ENCODE measurements around the gene VWA7.

The VWA7 gene

DNA sequence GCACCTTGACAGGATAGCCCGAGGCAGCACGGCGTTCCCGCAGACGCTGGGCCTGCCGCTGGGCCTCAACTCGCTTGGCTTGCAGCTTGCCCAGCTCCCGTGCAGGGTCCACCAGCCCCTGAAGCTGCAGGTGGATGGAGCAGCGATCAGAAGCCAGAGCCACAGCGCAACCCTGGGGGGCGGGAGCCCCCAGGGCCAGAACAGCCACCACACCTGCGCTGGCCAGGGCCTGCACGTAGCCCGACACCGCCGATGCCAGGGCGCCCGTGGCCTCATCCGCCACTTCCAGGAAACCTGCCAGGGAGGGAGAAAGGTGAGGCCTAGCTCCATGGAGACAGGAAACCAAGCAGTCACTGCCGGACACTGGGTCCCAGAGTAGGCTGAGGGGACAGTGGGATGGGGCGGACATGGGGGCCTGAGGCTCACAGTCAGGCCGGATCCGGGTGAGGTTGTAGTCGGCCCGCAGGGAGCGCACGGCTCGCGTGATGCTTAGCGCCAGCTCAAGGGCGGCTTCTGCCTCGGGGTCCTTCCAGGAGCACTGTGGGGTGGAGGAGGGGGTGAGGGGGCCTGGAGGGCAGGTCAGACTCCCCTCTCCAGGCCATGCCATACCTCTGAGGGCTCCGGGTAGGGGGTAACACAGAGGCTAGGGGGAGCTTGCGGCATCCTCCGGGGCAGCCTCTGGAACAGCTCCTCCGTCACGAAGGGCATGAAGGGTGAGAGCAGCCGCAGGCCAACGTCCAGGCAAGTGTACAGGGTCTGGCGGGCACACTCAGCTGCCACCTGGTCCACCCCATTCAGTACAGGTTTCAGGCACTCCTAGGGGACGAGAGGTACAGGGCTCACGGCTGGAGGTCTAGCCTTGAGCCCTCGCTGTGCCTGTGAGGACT, 2.1 kb upstream of the VWA7 start:
- H3K27me3 ChIP-seq (ENCODE audit: insufficient read depth, insufficient read length): no peaks in the 10 kb centered on the region
- peaks cover 3% of the 10 kb centered on the region for H3K4me1 ChIP-seq (ENCODE audit: insufficient read depth, insufficient read length)
- no peaks in the 10 kb centered on the region for H3K9me3 ChIP-seq (ENCODE audit: insufficient read depth, low read length)
- peaks cover 72% of the 10 kb centered on the region for H3K36me3 ChIP-seq (ENCODE audit: insufficient read depth, insufficient read length, low read length)
- no peak overlapping the region for H3K4me3 ChIP-seq (ENCODE audit: insufficient read length, low read depth)
- H3K9ac ChIP-seq (ENCODE audit: insufficient read length, low read depth): no peak overlapping the region
- no peak for DNase-seq (ENCODE audit: low read depth, low spot score)
- TF ChIP-seq YY1 (IDR thresholded peaks at IDR 0.05; ENCODE audit: insufficient read depth, insufficient read length) (no peak), ZNF274 (IDR thresholded peaks at IDR 0.05; ENCODE audit: low read depth, low read length) (no peak), SUZ12 (IDR thresholded peaks at IDR 0.05; ENCODE audit: extremely low read depth, insufficient read depth, insufficient read length) (no peak)

DNA sequence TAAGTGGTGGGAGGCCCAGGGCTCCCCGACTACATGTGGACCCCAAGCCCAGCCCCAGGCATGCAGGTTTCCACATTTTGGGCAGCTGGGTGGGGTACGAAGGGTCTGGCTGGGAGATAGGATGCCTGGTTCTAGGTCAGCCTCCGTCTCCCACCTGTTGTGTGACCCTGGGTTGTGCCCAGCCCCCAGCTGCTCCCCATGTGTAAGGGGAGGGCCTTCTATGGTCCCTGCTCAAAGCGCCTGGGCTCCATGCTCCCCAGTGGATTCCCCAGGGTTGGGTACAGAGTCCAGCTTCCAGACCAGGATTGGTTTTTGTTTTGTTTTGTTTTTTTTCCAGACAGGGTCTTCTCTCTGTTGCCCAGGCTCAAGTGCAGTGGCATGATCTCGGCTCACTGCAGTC, 1.1 kb upstream of the VWA7 start:
- TF ChIP-seq SUZ12 (IDR thresholded peaks at IDR 0.05; ENCODE audit: extremely low read depth, insufficient read depth, insufficient read length): no peak
- Histone ChIP-seq H3K4me3 (ENCODE audit: insufficient read length, low read depth) (no peak overlapping the region), H3K36me3 (ENCODE audit: insufficient read depth, insufficient read length, low read length) (peaks cover 62% of the 10 kb centered on the region), H3K4me1 (ENCODE audit: insufficient read depth, insufficient read length) (peaks cover 3% of the 10 kb centered on the region), H3K9me3 (ENCODE audit: insufficient read depth, low read length) (no peaks in the 10 kb centered on the region), H3K27me3 (ENCODE audit: insufficient read depth, insufficient read length) (no peaks in the 10 kb centered on the region), H3K9ac (ENCODE audit: insufficient read length, low read depth) (no peak overlapping the region)
- no peak for DNase-seq (ENCODE audit: low read depth, low spot score)

DNA sequence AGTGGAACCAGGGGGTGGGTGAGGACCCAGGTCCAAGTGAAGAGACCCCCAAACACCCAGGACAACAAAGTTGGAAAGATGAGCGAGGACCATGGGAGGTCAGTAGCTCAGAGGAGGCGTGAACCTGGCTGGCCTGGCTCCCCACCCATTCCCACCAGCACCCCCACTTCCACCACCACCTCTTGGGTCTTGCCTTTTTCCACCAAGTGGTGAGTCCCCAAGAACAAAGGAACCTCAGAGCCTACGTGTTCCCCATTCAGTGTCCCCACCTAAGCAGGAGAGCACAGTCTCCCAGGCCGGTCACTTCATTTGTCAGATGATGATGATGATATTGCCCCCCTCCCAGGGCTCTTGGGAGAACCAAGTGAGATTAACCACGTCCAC, 531 bp upstream of the VWA7 start:
- Histone ChIP-seq H3K36me3 (ENCODE audit: insufficient read depth, insufficient read length, low read length) (peaks cover 57% of the 10 kb centered on the region), H3K9me3 (ENCODE audit: insufficient read depth, low read length) (no peaks in the 10 kb centered on the region), H3K9ac (ENCODE audit: insufficient read length, low read depth) (no peak overlapping the region), H3K27me3 (ENCODE audit: insufficient read depth, insufficient read length) (no peaks in the 10 kb centered on the region), H3K4me3 (ENCODE audit: insufficient read length, low read depth) (no peak overlapping the region), H3K4me1 (ENCODE audit: insufficient read depth, insufficient read length) (peaks cover 3% of the 10 kb centered on the region)
- TF ChIP-seq YY1 (IDR thresholded peaks at IDR 0.05; ENCODE audit: insufficient read depth, insufficient read length) (no peak), ZNF274 (IDR thresholded peaks at IDR 0.05; ENCODE audit: low read depth, low read length) (no peak)
- no peak for DNase-seq (ENCODE audit: low read depth, low spot score)

DNA sequence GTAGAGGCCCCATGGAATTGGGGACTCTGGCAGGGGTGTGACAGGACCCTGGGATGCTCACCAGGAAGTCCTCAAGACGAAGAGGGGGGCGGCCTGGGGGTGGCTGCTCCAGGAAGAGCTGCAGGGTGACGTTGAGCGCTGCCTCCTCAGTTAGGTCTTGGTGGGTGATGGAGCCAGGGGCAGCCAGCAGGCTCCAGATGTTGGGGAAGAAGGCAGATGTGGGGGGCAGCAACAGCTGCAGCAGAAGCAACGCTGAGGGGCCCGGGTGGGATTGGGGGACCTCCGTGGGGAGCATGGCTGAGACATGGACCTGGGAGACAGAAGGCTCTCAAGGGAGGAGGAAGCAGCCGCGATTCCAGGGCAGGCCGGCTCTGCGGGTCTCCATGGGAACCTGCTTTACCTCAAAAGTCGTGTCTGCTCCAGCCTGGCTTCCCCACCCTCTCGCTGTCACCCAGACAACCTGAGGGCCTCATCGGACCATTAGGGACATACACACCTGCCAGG, 591 bp downstream of the VWA7 start:
- TF ChIP-seq YY1 (IDR thresholded peaks at IDR 0.05; ENCODE audit: insufficient read depth, insufficient read length): no peak
- no peak for TF ChIP-seq SUZ12 (IDR thresholded peaks at IDR 0.05; ENCODE audit: extremely low read depth, insufficient read depth, insufficient read length)
- TF ChIP-seq ZNF274 (IDR thresholded peaks at IDR 0.05; ENCODE audit: low read depth, low read length): no peak
- Histone ChIP-seq H3K4me3 (ENCODE audit: insufficient read length, low read depth) (no peak overlapping the region), H3K27me3 (ENCODE audit: insufficient read depth, insufficient read length) (no peaks in the 10 kb centered on the region), H3K9me3 (ENCODE audit: insufficient read depth, low read length) (no peaks in the 10 kb centered on the region), H3K4me1 (ENCODE audit: insufficient read depth, insufficient read length) (peaks cover 3% of the 10 kb centered on the region), H3K36me3 (ENCODE audit: insufficient read depth, insufficient read length, low read length) (peaks cover 46% of the 10 kb centered on the region), H3K9ac (ENCODE audit: insufficient read length, low read depth) (no peak overlapping the region)
- no peak for DNase-seq (ENCODE audit: low read depth, low spot score)

DNA sequence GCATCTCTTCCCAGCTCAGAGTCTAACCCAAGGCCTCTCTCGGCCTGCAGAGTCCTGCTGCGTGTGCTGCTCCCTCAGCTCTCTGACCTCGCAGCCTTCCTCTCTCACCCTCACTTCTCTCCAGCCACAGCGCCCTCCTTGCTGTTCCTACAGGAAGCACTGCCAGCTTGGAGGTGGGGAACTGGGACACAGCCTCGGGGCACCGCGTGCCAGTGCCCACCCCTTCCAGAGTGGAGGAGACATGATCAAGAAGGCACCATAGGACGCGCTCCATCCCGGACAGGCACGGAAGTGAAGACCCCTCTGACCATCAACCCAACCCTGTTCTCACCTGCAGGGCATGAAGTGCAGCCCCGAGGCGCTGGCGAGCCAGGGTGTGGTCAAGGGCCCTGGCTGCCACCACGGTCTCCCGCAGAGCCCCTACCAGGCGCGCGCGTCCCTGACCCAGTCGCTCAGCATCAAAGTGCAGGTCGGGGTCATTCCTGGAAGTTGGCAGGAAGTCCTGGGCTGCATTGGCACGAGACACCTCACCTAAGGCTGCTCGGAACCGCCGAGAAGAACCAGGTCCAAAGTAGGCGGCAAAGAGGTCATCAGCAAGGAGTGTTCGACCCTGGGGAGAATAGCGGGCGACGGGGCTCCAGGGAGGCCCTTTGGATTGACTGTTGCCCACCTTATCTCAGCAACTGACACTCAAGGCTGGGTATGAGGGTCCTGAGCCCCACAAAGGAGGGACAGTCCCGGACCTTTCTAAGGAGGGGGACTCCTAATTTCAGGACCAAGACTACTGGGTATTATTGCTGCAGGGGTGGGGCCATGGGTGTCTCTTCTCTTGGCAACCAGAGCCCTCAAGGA, 1.3 kb downstream of the VWA7 start:
- H3K9ac ChIP-seq (ENCODE audit: insufficient read length, low read depth): no peak overlapping the region
- H3K4me1 ChIP-seq (ENCODE audit: insufficient read depth, insufficient read length): peaks cover 3% of the 10 kb centered on the region
- H3K4me3 ChIP-seq (ENCODE audit: insufficient read length, low read depth): no peak overlapping the region
- TF ChIP-seq SUZ12 (IDR thresholded peaks at IDR 0.05; ENCODE audit: extremely low read depth, insufficient read depth, insufficient read length) (no peak), YY1 (IDR thresholded peaks at IDR 0.05; ENCODE audit: insufficient read depth, insufficient read length) (no peak), ZNF274 (IDR thresholded peaks at IDR 0.05; ENCODE audit: low read depth, low read length) (no peak)
- H3K36me3 ChIP-seq (ENCODE audit: insufficient read depth, insufficient read length, low read length): peaks cover 39% of the 10 kb centered on the region
- H3K27me3 ChIP-seq (ENCODE audit: insufficient read depth, insufficient read length): no peaks in the 10 kb centered on the region
- no peak for DNase-seq (ENCODE audit: low read depth, low spot score)
- no peaks in the 10 kb centered on the region for H3K9me3 ChIP-seq (ENCODE audit: insufficient read depth, low read length)

DNA sequence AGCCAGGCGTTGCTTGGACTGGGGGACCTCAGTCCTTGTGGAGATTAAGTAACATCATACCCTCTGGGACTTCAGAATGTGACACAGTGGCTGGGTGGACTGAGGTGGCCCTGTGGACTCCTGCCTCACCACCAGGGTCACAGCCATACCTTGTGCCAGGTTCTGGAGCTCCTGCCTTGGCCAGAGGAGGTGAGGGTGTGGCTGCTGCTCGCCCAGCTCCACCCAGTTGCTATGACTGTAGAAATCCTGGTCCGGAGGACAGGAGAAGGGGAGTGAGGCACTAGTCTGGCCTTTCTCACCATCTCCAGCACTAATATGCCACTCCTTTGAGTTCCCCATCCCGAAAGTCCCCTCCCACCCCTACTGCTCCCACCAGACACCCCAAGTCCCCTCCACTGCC, 1.9 kb downstream of the VWA7 start:
- Histone ChIP-seq H3K27me3 (ENCODE audit: insufficient read depth, insufficient read length) (no peaks in the 10 kb centered on the region), H3K4me1 (ENCODE audit: insufficient read depth, insufficient read length) (peaks cover 3% of the 10 kb centered on the region), H3K36me3 (ENCODE audit: insufficient read depth, insufficient read length, low read length) (peaks cover 32% of the 10 kb centered on the region), H3K4me3 (ENCODE audit: insufficient read length, low read depth) (no peak overlapping the region), H3K9me3 (ENCODE audit: insufficient read depth, low read length) (no peaks in the 10 kb centered on the region), H3K9ac (ENCODE audit: insufficient read length, low read depth) (no peak overlapping the region)
- no peak for TF ChIP-seq YY1 (IDR thresholded peaks at IDR 0.05; ENCODE audit: insufficient read depth, insufficient read length)
- no peak for TF ChIP-seq SUZ12 (IDR thresholded peaks at IDR 0.05; ENCODE audit: extremely low read depth, insufficient read depth, insufficient read length)
- no peak for TF ChIP-seq ZNF274 (IDR thresholded peaks at IDR 0.05; ENCODE audit: low read depth, low read length)
- no peak for DNase-seq (ENCODE audit: low read depth, low spot score)

DNA sequence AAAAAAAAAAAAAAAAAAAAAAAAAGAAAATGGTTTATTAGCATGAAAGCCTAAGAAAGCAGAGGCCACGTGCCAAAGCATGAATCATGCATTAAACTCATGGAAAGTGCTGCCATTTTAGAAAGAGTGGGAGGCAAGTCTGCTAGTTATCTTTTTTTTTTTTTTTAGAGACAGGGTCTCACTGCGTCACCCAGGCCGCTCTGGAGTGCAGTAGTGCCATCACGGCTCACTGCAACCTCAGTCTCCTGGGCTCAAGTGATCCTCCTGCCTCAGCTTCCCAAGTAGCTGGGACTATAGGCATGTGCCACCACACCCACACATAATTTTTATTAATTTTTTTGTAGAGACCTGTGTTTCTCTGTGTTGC, 5.2 kb downstream of the VWA7 start:
- H3K36me3 ChIP-seq (ENCODE audit: insufficient read depth, insufficient read length, low read length): peaks cover under 1% of the 10 kb centered on the region
- no peak for DNase-seq (ENCODE audit: low read depth, low spot score)
- no peak overlapping the region for H3K9ac ChIP-seq (ENCODE audit: insufficient read length, low read depth)
- peaks cover under 1% of the 10 kb centered on the region for H3K4me1 ChIP-seq (ENCODE audit: insufficient read depth, insufficient read length)
- TF ChIP-seq YY1 (IDR thresholded peaks at IDR 0.05; ENCODE audit: insufficient read depth, insufficient read length) (no peak), SUZ12 (IDR thresholded peaks at IDR 0.05; ENCODE audit: extremely low read depth, insufficient read depth, insufficient read length) (no peak), ZNF274 (IDR thresholded peaks at IDR 0.05; ENCODE audit: low read depth, low read length) (no peak)
- H3K9me3 ChIP-seq (ENCODE audit: insufficient read depth, low read length): no peaks in the 10 kb centered on the region
- no peaks in the 10 kb centered on the region for H3K27me3 ChIP-seq (ENCODE audit: insufficient read depth, insufficient read length)
- H3K4me3 ChIP-seq (ENCODE audit: insufficient read length, low read depth): no peak overlapping the region
